GM18861 (cell line): ENCODE results near the gene SLC9C2.
"Not testable (repeated sequence)": the region's sequence is repeated elsewhere in the genome, so short reads cannot be mapped to it uniquely, and the experiment has no call there.

Experiments used
- ATAC-seq: cut with Tn5 transposase; IDR thresholded peaks from one replicate; pipeline ENCODE4 v1.9.1; 2021; ENCODE audit not compliant: unreplicated experiment

SLC9C2 gene

DNA sequence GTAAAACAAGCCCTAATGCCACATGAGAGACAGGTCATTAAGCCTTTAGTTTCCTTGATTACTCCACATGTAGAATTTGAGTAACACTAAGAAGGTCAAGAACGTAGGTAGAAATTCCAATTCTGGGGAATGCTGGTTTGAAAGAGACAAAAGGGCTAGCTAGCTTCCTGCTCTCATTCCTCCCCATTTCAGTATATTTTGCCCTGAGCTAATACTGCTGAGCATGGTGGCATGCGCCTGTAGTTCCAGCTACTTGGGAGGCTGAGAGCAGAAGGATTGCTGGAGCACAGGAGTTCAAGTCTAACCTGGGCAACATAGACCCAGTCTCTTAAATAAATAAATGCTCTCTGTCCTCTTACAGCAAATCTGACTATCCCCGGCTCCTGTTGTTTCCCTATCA lies 112.9 kb downstream of the SLC9C2 start:
- ATAC-seq: no peak

DNA sequence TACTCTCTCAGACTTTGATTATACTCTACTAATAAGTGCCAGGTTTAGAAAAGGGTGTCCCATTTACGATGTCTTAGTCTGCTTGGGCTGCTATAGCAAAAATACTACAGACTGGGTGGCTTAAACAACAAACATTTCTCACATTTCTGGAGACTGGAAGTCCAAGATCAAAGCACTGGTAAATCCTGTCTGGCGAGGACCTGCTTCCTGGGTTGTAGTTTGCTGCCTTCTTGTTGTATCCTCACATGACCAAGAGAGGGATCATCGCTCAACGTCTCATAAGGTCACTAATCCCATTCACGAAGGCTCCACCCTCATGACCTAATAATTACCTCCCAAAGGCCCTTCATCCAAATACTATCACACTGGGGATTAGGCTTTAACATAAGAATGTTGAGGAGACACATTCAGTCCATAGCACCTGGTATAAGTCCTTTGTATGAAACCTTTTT lies 113.7 kb downstream of the SLC9C2 start:
- ATAC-seq: no peak

DNA sequence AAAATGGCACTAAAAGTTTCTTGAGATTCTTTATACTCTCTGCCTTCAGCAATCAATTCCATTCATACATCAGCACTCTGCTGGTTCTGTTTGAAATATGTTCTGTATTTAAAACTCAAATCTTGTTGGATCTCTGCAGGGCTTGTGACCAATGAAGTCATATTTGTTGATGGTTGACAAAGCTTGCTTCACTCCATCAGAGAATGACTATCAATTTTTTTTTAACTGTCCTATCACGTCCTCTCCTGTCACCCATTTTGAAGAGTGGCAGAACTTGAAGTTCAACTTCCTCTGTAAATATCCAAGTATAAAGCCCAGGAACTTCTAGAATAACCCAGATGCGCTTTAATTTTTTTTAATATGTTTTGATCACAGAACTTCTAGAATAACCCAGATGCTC lies 114.9 kb downstream of the SLC9C2 start:
- no peak for ATAC-seq

DNA sequence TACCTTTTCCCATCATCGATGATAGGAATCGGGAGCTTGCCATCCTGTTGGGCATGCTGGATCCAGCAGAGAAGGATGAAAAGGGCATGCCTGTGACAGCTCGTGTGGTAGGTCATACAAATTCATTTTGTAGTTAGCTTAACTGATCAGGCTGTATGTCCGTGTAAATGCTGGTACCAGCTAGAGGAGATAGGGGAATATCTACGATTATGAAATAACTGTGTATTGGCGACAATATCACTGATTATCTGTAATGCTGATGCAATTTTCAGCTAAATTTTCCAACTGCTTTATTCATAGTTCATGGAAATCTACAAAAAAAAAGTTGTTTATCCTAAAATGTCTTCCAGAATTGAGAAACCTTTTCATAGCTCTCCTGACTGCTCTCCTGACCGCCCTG lies 117.5 kb downstream of the SLC9C2 start:
- ATAC-seq: no peak

DNA sequence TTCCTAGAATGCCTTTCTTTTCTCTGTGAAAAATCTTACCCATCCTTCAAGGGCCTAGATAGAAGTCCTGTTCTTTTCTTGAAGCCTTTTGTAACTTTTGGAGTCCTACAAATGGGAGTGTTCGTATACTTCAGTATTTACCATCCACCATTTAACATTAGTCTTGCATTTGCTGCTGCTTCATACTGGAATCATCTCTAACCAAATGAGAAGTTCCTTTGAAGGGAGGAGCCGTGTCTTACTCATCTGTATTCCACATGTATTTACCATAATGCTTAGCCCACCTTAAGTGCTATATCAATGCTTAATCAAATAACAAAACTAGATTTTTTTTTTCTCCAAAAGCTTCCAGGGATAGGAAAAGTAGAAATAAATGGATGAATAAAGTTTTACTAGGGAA lies 118.6 kb downstream of the SLC9C2 start:
- no peak for ATAC-seq

DNA sequence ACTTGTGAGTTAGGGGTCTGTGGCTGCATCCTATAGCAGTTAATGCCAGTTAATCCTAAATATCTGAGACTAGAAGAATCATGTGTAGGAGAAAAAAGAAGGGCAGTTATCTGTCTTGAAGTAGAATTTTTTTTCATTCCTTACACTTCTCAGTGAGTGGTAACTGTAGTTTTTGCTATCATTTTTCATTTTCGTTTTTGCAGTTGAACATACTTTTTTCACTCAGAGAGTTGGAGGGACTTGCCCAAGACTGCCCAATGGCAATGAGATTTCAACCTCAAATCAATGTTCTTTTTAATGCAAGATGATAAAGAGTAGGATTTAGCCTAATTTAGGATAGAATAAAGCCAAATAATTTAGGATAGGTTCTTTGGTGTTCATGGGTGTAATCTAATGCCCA lies 120.2 kb downstream of the SLC9C2 start:
- ATAC-seq: no peak

DNA sequence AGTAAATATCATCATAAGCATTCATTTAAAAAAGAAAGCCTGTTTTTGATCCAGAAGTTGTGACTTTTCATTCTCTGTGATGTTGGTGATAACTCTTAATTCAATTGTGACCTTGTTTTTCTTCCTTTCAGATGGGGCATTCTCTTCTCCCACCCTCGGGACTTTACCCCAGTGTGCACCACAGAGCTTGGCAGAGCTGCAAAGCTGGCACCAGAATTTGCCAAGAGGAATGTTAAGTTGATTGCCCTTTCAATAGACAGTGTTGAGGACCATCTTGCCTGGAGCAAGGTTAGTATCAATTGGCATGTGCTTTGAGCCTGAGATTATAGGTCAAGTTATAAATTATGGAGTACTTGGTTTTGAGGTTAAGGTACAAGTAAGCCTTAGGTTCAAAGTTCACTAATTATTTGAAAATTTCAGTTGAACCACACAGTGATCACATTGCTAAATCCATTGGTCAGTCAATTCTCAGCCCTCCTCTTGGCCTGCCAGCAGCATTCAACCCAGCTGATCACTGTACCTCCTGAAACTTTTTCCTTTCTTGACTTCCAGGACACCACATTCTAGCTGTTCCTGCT lies 121.6 kb downstream of the SLC9C2 start:
- ATAC-seq: no peak

DNA sequence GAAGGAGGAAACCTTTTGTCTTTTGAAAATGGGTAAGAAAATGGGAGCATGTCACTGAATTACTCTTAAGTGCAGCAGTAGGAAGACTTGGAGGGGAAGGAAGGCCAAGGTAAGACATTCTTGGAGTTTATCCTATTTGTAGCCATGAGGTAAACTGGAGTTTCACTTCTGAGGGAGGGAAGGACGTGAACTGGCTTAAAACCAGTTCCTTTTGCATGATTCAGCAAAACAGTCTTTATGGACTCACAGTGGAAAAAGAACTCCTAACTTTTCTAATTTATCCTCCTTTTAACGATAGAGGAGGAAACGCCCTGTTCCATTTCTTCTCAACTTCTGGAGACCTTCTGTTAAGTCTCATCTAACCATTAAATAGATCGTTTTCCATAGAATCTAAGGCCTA lies 123.2 kb downstream of the SLC9C2 start:
- ATAC-seq: no peak

DNA sequence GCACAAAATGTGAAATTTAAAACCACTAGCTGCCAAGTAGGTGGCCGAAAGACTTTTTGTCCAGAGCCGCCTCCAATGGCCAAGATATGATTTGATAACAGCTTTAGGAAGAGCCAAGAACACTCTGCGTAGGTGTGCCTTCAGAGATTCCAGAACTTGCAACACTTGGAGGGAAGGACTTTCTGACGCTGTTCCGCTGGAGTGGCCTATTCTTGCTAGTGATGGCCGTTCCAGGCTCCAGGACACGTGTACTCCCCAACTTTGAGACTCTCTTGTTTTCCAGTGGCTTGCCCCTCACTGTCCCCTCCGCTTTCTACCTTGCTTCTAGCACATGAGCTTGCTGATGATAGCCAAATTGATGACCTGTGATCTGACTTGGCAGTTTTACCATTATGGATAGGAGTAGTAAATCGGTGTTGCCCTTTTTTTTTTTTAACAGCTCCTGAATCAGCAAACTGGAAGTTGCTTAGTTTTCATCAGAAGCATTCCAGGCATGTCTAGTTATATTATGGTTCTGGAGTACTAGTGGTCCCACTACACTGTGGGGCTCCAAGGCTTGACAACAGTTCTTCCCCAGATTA lies 124.7 kb downstream of the SLC9C2 start:
- no peak for ATAC-seq

DNA sequence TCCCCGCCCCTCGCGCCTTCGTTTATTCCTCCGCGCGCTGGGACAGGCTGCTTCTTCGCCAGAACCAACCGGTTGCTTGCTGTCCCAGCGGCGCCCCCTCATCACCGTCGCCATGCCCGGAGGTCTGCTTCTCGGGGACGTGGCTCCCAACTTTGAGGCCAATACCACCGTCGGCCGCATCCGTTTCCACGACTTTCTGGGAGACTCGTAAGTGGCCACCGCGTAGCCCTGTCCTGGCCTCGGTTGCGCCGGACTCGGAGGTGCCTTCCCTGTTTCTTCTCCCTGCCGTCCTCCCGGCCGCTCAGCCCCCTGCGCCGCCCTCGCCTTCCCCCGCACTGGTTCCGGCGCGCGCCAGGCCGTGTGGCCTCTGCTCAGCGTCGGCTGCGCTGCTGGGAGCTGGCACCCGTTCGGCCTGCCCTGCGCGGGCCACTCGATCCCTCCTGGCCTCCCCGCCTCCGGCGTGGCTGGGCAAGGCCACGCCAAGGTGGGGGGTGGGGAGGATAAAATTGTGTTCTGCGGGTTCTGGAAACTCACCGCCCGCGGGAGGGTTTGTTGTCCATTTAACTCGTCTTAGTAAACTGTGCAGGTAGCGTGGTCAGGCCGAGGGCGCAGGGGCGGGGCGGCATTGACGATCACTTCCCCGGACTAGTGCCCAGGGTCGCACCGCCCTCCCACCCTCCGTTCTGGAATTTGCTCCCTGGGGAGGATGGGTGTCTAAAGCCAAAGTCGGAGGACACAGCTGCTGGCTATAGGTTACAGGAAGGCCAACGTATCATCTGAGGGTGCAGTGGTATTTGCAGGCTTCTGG lies 125.4 kb downstream of the SLC9C2 start, which contains the start of gene PRDX6:
Gene PRDX6 (plus strand): TSS at position 50 of the 808 bp plus-strand sequence. CDS start 63 bp downstream, at position 113.
- peak; percentile 31 for ATAC-seq

DNA sequence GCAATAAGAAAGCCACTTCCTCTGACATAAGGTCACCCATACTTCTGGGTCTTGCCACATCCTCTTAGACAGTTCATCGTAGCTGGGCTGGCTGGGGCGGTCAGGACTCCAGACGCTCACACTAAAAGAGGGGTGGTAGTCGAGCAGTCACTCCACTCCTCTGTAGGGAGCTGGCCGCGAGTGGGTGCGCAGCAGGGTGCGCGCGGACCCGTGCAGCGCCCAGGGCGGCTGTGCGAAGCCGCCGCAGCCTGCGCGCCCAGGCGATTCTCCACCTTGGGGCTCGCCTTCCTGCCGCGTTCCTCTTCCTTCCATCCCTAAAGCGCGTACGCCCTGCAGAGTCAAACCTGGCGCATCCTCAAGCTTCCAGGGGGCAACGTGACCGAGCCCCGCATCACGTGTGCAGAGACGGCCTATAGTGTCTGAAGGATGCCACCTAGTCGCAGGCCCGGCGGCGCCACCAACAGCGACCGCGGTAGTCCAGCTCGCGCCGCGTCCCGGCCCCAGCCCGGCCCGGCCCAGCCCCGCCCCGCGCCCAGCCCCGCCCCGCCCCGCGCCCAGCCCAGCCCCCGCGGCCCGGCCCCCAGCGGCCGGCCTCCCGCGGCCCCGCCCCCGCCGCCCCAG lies 126.1 kb downstream of the SLC9C2 start:
- ATAC-seq: peak; percentile 86

DNA sequence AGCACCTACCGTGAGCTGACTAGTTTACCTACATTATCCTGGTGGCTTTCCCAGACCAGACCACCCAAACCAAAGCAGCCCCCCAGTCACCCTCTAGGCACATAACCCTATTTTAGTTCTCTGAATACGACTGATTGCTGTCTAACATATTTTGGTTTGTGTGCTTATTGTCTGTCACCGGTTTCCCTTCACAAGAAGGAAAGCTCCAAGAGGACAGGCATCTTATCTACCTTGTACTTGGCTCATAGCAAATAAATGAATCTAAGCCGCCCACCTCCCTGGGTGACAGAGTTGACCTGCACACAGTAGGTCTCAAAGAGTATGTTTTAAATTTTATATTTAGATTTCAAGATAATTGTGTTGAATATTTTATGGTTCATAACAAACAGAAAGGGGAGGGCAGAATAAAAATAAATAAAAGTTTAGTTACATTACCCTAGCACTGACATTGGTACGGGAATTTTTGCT lies 126.6 kb downstream of the SLC9C2 start:
- no peak for ATAC-seq

DNA sequence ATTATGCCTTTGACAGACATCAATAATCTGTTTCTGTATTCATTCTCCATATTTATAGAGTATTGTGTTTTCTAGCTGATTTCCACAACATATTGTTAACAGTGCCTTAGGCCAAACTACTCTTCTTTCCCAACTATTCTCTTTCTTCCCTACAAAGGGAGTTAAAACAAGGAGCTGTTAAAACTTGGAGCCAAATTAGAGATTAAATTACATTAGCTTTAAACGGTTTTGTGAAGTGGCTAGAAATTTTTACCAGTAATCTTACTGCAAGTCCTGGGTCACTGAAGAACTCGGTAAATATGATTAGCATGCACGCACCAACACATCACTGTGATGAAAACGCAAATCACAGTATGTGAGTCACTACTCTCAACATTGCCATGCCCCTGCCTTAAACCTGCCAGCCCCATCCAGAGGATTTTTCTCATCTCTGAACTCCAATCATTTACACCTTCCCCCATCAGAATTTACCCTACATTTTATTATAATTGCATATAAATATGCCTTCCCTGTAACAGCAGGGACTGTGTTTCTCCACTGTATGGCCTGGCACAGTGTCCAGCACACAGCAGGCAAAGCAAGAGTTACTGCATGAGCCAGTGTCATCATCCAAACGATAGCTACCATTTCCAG lies 127.2 kb downstream of the SLC9C2 start:
- no peak for ATAC-seq

DNA sequence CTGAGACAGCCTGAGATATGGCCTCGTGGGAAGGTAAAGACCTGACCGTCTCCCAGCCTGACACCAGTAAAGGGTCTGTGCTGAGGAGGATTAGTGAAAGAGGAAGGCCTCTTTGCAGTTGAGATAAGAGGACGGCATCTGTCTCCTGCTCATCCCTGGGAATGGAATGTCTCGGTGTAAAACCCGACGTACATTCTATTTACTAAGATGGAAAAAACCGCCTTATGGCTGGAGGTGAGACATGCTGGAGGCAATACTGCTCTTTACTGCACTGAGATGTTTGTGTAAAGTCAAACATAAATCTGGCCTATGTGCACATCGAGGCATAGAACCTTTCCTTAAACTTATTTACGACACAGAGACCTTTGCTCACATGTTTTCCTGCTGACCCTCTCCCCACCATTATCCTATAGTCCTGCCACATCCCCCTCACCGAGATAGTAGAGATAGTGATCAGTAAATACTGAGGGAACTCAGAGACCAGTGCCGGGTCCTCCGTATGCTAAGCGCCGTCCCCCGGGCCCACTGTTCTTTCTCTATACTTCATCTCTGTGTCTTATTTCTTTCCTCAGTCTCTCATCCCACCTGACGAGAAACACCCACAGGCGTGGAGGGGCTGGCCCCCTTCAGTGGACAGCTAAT lies 128.0 kb downstream of the SLC9C2 start:
- ATAC-seq: not testable (repeated sequence)

DNA sequence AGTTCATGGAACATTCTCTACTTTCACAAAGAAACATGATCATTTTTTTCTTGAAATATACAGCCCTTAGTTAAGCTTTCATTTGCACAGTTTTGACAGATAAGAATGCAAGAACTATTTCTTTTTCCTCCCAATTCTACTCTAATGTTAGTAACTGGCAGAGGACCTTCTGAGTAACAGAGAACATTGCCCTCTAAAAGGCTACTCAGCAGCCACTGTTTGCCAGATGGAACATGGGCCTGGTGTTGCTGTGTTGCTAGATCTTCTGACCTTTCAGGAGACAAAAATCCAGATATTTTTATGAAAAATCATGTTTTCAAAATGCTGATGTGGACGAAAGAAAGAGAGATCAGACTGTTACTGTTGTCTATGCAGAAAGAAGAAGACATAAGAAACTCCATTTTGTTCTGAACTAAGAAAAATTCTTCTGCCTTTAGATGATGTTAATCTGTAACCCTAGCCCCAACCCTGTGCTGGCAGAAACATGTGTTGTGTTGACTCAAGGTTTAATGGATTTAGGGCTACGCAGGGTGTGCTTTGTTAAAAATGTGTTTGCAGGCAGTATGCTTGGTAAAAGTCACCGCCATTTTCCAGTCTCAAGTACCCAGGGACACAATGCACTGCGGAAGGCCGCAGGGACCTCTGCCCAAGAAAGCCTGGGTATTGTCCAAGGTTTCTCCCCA lies 128.6 kb downstream of the SLC9C2 start:
- ATAC-seq: no peak

DNA sequence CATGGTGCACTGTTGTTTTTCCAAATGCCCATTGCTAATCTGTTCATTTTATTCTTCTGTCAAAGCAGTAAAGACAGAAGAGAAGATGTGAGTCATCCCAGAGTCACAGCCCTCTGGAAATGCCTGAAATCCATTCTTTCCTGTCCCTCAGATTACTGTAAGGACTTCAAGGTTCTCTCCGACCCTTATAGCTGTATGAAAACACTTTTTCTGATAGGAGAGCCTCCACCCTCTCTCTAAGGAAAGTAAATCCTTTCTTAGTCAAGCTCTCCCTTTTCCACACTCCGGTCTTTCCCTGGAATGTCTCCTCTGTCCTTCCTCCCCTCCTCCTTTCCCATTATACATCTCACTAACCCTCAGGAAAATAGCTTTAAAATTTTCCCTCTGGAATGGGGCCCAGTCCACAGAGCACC lies 129.3 kb downstream of the SLC9C2 start:
- no peak for ATAC-seq

DNA sequence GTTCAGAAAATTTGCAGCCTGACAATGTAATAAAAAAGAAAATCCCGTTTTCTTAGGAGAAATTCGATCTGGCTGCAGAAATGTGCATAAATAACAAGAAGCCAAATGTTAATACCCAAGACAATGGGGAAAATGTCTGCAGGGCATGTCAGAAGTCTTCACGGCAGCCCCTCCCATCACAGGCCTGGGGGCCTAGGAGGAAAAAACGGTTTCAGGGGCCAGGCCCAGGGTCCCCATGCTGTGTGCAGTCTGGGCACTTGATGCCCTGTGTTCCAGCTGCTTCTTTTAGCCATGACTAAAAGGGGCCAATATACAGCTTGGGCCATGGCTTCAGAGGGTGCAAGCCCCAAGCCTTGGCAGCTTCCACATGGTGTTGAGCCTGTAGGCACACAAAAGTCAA lies 132.3 kb downstream of the SLC9C2 start:
- no peak for ATAC-seq

DNA sequence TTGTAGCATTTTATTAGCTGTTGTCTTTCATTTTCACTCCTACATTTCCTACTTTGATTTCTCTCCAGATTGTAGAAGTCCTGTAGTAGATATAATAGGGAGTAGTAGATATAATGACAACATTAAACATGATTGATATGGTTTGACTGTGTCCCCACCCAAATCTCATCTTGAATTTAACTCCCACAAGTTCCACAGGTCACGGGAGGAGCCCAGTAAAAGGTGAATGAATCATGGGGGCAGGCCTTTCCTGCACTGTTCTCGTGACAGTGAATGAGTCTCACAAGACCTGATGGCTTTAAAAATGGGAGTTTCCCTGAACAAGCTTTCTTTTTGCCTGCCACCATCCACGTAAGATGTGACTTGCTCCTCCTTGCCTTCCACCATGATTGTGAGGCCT lies 133.2 kb downstream of the SLC9C2 start:
- no peak for ATAC-seq

DNA sequence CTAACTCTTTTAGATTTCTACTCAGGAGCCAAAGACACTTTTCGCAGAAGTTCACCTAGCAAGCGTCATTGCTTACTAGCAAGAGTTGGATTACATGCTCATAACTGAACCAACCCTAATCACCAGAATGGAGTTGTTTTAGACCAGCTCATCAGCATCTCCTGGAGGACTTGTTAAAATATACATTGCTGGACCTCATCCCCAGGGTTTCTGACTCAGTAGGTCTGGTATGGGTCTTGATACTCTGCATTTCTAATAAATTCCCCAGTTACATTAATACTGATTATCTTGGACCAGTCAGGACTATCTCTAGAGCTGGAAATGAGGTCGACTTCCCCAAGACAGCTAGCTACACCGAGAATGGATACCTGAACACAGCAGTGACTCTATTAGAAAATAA lies 135.4 kb downstream of the SLC9C2 start:
- no peak for ATAC-seq

DNA sequence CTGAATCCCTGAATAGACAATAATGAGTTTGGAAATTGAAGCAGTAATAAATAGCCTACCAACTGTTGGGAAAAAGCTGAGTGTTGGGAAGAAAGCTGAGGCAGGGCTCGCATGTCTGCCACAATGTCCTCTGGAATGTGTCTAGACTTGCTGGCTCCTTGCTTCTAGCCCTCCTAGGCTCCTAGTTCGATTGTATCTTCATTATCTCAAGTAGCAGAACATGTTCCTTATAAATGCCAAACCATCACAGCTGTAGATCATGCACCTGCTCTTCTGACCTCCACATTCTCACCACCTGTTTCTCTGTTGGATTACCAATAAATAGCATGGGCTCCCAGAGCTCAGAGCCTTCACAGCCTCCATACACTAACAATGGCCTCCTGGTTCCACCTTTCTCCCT lies 138.7 kb downstream of the SLC9C2 start:
- ATAC-seq: not testable (repeated sequence)
